Activated CD4-positive, CD25-positive, alpha-beta regulatory T cell treated with anti-CD3 and anti-CD28 coated beads, Interleukin-2, amount 50 U/mL, for 72 hours (primary cell): ENCODE results near the gene PDK2.
"Not testable (repeated sequence)": the region's sequence is repeated elsewhere in the genome, so short reads cannot be mapped to it uniquely, and the experiment has no call there.

Experiments used
- DNase-seq: peaks from one replicate; pipeline ENCODE4 v3.0.0; 2021

Gene PDK2

GRCh38 chr17:50059256-50059655 is 35.9 kb upstream of the PDK2 start:
- no peak for DNase-seq

DNA sequence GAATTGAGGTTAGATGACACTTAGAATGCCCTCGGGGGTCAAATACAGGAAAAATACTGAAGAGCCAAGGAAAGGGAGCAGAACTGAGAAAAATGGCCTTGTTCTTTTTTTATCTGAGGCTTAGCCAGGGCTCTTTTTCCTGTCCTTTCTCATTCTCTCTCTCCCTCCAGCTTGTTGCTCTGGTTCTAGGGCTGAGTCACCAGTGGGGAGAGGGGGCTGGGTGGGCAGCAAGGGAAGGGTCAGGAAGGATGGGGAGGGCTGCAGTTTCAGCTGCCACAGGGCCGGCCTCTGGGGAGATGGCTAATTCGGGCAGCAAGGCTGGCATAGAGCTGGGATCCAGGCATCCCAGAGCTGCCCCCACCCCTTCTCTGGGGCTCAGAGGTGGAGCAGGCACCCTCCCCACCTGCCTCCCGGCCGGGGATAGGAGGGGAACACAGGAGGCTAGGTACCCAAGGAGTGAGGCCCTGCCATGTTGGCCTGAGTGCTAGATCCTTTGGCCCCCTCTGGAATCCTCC is 35.3 kb upstream of the PDK2 start:
- no peak for DNase-seq

GRCh38 chr17:50060951-50061712 is 34.0 kb upstream of the PDK2 start:
- DNase-seq: no peak

DNA sequence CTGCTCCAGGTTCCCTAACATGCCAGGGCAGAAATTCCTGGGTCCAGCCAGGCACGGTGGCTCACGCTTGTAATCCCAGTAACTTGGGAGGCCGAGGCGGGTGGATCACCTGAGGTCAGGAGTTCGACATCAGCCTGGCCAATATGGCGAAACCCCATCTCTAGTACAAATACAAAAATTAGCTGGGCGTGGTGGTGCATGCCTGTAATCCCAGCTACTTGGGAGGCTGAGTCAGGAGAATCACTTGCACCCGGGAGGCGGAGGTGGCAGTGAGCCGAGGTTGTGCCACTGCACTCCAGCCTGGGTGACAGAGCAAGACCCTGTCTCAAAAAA is 33.5 kb upstream of the PDK2 start:
- not testable (repeated sequence) for DNase-seq

DNA sequence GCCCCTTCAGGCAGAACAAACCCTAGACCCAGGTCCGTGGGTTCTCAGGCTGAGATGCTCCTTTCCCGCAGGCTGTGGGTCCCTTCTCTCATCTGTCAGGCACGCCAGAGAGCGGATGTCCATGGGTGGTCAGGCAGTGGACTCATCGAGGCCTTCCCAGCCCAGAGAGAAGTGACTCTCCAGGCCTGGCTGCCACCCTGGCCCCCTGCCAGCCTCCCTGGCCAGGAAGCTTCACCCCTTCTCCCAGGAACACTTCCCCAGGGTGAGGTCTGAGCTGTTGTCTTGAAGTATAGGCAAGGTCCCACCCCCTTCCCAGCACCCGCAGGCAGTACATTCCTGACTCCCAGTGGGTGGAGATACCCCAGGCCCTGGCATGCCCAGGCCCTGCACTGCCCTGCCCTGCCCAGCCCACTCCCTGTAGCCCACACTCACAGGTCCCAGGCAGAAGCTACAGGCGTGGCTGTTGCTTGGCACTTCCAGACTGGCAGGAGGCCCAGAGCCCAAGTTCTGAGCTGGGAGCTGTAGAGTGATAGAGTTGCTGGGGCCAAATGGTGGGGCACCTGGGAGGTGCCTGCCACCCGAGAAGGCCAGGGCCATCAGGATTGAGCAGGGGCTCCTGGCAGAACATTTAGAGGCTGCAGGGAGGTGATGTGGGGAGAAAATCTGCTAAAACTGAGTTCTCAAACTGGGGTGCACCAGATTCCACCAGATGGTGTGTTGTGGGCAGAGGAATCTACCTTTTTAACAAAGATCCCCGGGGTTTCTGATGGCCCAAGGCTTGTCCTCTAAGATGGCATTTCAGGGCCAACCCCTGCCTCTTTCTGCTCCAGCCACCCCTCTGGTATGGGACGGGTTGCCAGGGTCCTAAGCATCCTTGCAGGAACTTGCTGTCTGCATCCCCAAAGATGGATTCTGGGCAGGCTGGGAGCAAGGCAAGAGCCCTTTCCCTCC is 32.6 kb upstream of the PDK2 start:
- DNase-seq: no peak

- no peak for DNase-seq
Measured at GRCh38 chr17:50063561-50064252, 31.4 kb upstream of the PDK2 start.

DNA sequence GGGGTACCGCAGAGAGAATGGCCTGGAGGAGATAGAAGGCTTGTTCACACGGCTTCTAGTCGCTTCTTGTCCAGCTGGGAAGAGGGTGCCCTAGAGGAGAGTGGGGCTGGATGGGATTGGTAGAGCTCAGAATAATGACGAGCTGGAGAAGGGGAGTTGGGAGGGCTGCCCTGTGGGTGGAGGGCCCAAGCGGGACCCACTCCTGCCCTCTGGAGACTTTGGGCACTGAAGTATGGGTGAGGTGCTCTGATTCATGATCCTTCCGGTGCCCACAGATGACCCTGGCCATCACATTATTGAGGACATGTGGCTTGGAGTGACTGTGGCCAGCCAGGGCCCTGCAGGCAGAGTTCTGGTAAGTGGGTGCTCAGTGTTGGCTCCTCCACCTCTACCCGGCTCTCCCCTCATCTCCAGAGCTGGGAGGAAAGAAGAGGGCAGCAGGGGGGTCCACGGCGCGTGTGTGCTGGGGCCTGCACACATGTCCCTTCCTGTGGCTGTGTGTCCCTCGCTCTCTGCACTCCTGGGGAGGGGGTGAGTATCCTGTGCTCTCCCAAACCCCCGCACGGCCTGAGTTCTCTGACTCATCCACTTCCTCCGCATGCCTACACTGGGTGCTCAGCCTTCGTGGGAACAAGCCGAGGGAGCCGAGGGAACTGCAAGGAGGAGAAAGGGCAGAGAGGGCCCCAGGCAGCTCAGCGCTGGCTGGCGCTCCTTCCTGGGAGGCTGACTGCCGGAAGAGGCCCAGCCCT is 30.7 kb upstream of the PDK2 start:
- no peak for DNase-seq

GRCh38 chr17:50065056-50065455 is 30.1 kb upstream of the PDK2 start:
- DNase-seq: no peak

DNA sequence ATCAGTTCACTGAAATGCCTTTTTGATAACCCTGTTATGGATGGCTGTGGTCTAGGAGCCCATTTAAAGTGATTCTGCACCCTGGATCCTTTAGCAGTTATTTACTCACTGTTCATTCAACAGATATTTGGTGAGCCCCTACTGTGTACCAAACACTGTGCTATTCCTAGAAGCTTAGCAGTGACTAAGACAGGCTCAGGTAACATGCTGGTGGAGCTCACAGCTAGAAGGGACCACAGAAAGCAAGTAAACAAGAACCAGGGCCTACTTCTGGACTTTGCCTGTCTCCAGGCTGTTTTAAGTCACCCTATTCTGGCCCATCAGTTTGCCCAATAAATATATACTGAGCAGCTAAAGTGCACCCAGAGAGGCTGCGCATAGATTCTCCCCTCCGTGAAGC is 28.2 kb upstream of the PDK2 start:
- DNase-seq: no peak

DNA sequence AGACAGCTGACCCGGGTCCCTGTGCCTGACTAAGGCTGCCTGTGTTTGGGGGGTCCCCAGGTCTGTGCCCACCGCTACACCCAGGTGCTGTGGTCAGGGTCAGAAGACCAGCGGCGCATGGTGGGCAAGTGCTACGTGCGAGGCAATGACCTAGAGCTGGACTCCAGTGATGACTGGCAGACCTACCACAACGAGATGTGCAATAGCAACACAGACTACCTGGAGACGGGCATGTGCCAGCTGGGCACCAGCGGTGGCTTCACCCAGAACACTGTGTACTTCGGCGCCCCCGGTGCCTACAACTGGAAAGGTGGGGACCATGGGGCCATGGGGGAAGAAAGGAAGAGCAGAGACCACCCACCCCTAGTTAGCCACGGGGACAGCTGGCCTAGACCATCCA is 27.2 kb upstream of the PDK2 start:
- DNase-seq: no peak

DNA sequence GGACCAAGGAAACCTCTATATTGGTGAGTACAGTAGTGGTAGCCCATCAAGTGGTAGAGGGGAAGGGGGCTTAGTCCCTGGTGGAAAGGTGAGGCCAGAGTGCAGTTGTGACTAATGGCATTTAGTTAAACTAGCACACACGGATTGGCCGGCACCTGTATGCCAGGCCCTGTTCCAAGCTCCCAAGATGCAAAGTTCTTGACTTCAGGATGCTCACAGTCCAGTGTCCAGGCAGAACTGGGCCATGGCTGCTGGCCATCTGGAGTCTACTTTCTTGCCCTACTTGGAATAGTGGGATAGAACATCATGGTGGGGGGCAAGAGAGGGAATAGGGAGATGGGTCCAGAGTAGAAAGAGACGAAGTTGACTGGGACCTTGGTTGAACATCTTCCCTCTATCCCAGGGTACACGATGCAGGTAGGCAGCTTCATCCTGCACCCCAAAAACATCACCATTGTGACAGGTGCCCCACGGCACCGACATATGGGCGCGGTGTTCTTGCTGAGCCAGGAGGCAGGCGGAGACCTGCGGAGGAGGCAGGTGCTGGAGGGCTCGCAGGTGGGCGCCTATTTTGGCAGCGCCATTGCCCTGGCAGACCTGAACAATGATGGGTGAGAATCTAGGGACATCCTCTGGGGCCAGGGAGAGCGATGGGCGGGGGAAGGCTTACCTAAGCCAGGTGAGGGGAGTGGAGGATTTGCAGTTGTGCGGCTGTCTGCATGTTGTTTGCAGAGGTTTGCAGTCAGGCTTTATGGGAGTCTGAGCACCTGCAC is 24.1 kb upstream of the PDK2 start:
- DNase-seq: no peak

DNA sequence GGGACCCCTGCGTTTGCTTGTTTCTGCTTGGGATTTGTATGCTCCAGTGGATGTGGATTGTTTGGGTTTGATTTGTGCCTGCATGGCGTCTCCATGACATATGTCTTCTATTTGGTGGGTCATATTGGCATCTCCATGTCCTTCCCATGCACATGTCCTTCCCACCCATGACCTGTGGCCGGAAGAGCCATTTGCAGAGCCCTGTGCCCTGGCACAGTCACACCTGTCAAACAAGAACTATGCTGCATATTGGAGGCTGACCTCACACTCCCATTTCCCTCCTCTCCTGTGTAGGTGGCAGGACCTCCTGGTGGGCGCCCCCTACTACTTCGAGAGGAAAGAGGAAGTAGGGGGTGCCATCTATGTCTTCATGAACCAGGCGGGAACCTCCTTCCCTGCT is 23.5 kb upstream of the PDK2 start:
- DNase-seq: no peak

DNA sequence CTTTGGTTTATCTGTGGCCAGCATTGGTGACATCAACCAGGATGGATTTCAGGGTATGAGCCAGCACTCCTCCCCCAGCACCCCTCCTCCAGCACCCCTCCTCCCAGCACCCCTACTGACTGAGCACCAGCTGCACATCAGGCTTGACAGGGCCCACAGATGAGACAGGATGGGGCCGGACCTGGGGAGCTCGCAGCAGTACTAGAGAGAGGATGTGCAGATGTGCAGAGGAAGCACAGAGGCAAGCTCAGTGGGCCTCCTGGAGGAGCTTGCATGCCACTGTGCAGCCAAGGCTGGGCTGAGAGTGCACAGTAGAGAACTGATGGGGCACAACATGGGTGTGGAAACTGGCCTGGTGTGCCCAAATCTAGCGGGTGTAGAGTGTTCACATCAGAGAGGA is 23.0 kb upstream of the PDK2 start:
- no peak for DNase-seq

DNA sequence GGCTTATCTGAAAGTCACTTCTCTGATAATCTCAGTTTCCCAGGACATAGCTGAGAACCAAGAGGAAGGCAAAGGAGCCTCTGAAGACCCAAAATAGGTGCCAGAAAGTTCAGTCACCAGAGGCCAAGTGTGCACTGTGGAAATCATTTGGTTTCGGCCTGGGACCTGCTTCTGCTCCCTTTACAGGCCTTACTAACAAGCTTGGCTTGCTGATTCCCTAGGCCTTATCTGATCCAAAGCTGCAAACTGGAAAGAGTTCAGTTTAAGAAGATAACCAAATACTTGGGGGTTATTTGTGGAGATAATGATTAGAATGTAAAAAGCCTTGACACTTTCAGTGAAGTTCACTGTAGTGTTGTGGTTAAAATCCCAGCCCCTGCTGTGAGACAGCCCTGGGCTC is 22.2 kb upstream of the PDK2 start:
- DNase-seq: no peak

DNA sequence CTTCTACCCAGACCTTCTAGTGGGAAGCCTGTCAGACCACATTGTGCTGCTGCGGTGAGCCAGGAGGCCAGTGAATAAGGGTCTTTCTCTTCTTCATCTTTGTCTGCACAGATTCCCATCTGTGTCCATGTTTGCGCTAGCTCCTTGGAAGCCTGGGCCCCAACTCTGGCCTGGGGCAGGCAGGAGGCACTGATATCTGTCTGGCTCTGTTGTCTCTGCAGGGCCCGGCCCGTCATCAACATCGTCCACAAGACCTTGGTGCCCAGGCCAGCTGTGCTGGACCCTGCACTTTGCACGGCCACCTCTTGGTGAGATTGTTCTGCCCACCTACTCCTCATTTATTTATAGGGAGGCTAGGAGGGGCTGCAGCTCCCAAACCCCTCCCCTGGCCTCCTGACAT is 20.9 kb upstream of the PDK2 start:
- no peak for DNase-seq

- no peak for DNase-seq
Measured at GRCh38 chr17:50075446-50076032, 19.6 kb upstream of the PDK2 start.

DNA sequence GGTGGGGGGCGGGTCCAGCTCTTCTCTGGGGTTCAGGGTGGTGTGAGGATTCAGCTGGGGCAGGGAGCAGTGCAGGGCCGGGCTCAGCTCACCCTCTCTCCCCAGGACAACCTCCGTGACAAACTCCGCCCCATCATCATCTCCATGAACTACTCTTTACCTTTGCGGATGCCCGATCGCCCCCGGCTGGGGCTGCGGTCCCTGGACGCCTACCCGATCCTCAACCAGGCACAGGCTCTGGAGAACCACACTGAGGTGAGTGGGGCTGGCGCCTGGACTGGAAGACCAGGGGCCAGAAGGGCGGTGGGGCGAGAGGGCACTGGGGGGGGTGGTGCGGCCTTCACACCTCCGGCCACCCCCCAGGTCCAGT is 18.9 kb upstream of the PDK2 start:
- no peak for DNase-seq

GRCh38 chr17:50076591-50077235 is 18.4 kb upstream of the PDK2 start:
- DNase-seq: no peak

- DNase-seq: no peak
Measured at GRCh38 chr17:50078430-50078829, 16.7 kb upstream of the PDK2 start.

- no peak for DNase-seq
Measured at GRCh38 chr17:50079334-50080095, 15.6 kb upstream of the PDK2 start.
